Measurements from ENCODE around the gene SOAT1. TPM values are rescaled to one million over a fixed set of nuclear protein-coding genes. Genes with fewer than 3 reads are reported as not detected.

The SOAT1 gene
- total RNA-seq, 2 donors from 2014 or later = 34.2 to 41.9 TPM

GRCh38 chr1:179365342-179366092, 71.9 kb downstream of the SOAT1 start, which contains the start of gene AXDND1:
Gene AXDND1, plus strand, starts transcription at chr1:179365971. Its CDS starts 539 bp downstream, at chr1:179366510.
- Histone ChIP-seq H3K9ac (ENCODE audit: extremely low read depth, low read length, poor library complexity, severe bottlenecking) (peak within 1 kb of the TSS; percentile 91), H3K9me3 (ENCODE audit: control insufficient read depth, low read length) (no peaks in the 10 kb centered on the region), H3K36me3 (ENCODE audit: control insufficient read depth, insufficient read depth, low read length) (no peaks in the 10 kb centered on the region), H3K4me1 (ENCODE audit: control insufficient read depth, insufficient read depth, low read length) (no peaks in the 10 kb centered on the region), H3K27ac (ENCODE audit: low read depth, low read length) (peak within 1 kb of the TSS; percentile 86), H3K4me3 (ENCODE audit: low read length) (peak within 1 kb of the TSS; percentile 93), H3K27me3 (ENCODE audit: control insufficient read depth, insufficient read depth, low read length, poor library complexity, severe bottlenecking) (no peaks in the 10 kb centered on the region)
- Mint-ChIP-seq H3K27me3 (ENCODE audit: insufficient read depth) (peaks cover 3% of the 10 kb centered on the region), H3K36me3 (ENCODE audit: low read depth) (no peaks in the 10 kb centered on the region), H3K27ac (peak within 1 kb of the TSS; percentile 100), H3K4me3 (peak within 1 kb of the TSS; percentile 77), H3K4me1 (peaks cover 4% of the 10 kb centered on the region), H3K9me3 (no peaks in the 10 kb centered on the region)
- DNase-seq = peak; percentile 90
- TF ChIP-seq, protein P1, sequence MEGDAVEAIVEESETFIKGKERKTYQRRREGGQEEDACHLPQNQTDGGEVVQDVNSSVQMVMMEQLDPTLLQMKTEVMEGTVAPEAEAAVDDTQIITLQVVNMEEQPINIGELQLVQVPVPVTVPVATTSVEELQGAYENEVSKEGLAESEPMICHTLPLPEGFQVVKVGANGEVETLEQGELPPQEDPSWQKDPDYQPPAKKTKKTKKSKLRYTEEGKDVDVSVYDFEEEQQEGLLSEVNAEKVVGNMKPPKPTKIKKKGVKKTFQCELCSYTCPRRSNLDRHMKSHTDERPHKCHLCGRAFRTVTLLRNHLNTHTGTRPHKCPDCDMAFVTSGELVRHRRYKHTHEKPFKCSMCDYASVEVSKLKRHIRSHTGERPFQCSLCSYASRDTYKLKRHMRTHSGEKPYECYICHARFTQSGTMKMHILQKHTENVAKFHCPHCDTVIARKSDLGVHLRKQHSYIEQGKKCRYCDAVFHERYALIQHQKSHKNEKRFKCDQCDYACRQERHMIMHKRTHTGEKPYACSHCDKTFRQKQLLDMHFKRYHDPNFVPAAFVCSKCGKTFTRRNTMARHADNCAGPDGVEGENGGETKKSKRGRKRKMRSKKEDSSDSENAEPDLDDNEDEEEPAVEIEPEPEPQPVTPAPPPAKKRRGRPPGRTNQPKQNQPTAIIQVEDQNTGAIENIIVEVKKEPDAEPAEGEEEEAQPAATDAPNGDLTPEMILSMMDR (conservative IDR thresholded peaks at IDR 0.05) = no peak
- WGBS, 2 experiments (ENCODE audit: insufficient coverage in 1 of 2, insufficient read length in 1 of 2) = 18 to 46% methylated on average over 16 to 43 of the region's 43 CpGs

DNA sequence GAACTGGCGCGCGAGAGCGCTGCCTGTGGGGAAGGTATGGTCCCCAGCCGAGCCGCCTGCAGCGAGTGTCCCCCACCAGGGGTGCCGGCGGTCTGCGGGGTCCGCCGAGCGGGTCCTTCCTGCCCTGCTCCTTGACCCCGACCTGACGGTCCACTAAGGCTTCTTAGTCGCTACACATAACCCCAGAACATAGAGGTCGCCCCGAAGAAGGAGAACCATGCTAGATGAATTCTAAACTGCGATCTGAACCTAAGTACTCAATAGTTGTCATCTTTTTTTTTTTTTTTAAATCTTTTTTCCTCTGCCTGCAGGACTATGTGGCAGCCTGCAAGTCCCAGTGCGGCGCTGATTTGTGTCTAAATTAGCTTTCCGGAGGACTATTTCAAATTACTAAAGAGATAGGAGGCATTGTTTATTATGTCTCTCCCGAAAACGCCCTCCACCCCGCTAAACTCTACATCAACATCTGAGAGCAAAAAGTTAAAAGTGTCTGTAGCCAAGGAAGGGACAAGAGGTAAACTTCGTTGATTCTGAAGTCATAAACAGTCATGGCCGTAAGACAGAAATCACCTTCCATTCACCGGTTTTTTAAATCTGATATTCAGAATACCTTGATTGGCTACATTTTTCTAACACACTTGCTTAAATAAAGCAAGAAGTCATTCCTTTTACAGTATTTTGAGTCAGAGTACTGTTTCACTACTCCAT, 72.7 kb downstream of the SOAT1 start:
- Mint-ChIP-seq H3K4me3 (peak overlapping the region; percentile 77), H3K9me3 (no peaks in the 10 kb centered on the region), H3K27me3 (ENCODE audit: insufficient read depth) (peaks cover 3% of the 10 kb centered on the region), H3K36me3 (ENCODE audit: low read depth) (no peaks in the 10 kb centered on the region), H3K4me1 (peaks cover 4% of the 10 kb centered on the region), H3K27ac (peak overlapping the region; percentile 100)
- Histone ChIP-seq H3K27me3 (ENCODE audit: control insufficient read depth, insufficient read depth, low read length, poor library complexity, severe bottlenecking) (no peaks in the 10 kb centered on the region), H3K9me3 (ENCODE audit: control insufficient read depth, low read length) (no peaks in the 10 kb centered on the region), H3K36me3 (ENCODE audit: control insufficient read depth, insufficient read depth, low read length) (no peaks in the 10 kb centered on the region), H3K27ac (ENCODE audit: low read depth, low read length) (no peak overlapping the region), H3K9ac (ENCODE audit: extremely low read depth, low read length, poor library complexity, severe bottlenecking) (peak overlapping the region; percentile 91), H3K4me3 (ENCODE audit: low read length) (peak overlapping the region; percentile 93), H3K4me1 (ENCODE audit: control insufficient read depth, insufficient read depth, low read length) (no peaks in the 10 kb centered on the region)
- no peak for DNase-seq
- TF ChIP-seq, protein P1 (conservative IDR thresholded peaks at IDR 0.05) = peak; percentile 31
- 13 to 16% methylated on average over 15 to 28 of the region's 28 CpGs for WGBS, 2 experiments (ENCODE audit: insufficient coverage in 1 of 2, insufficient read length in 1 of 2)

- Histone ChIP-seq H3K27me3 (ENCODE audit: control insufficient read depth, insufficient read depth, low read length, poor library complexity, severe bottlenecking) (no peaks in the 10 kb centered on the region), H3K4me1 (ENCODE audit: control insufficient read depth, insufficient read depth, low read length) (no peaks in the 10 kb centered on the region), H3K27ac (ENCODE audit: low read depth, low read length) (no peak overlapping the region), H3K9ac (ENCODE audit: extremely low read depth, low read length, poor library complexity, severe bottlenecking) (no peak overlapping the region), H3K9me3 (ENCODE audit: control insufficient read depth, low read length) (no peaks in the 10 kb centered on the region), H3K36me3 (ENCODE audit: control insufficient read depth, insufficient read depth, low read length) (no peaks in the 10 kb centered on the region), H3K4me3 (ENCODE audit: low read length) (no peak overlapping the region)
- H3K27me3 Mint-ChIP-seq (ENCODE audit: insufficient read depth) = peaks cover 3% of the 10 kb centered on the region
- H3K27ac Mint-ChIP-seq = no peak overlapping the region
- peak; percentile 55 for DNase-seq
- peaks cover 4% of the 10 kb centered on the region for H3K4me1 Mint-ChIP-seq
- TF ChIP-seq, protein P1 (conservative IDR thresholded peaks at IDR 0.05) = peak; percentile 88
- H3K4me3 Mint-ChIP-seq = no peak overlapping the region
- H3K36me3 Mint-ChIP-seq (ENCODE audit: low read depth) = no peaks in the 10 kb centered on the region
- no peaks in the 10 kb centered on the region for H3K9me3 Mint-ChIP-seq
- WGBS, 2 experiments (ENCODE audit: insufficient coverage in 1 of 2, insufficient read length in 1 of 2) = 0 to 31% methylated on average over 1 to 4 of the region's 4 CpGs
Observed at GRCh38 chr1:179369751-179370341, 76.2 kb downstream of the SOAT1 start.
